GM04504 (cell line): ENCODE results near the gene CENPX.

Source experiments
- DNase-seq: peaks from one replicate; pipeline ENCODE4 v3.0.0-alpha.2; 2012; ENCODE audit warnings: low read depth

CENPX gene

DNA sequence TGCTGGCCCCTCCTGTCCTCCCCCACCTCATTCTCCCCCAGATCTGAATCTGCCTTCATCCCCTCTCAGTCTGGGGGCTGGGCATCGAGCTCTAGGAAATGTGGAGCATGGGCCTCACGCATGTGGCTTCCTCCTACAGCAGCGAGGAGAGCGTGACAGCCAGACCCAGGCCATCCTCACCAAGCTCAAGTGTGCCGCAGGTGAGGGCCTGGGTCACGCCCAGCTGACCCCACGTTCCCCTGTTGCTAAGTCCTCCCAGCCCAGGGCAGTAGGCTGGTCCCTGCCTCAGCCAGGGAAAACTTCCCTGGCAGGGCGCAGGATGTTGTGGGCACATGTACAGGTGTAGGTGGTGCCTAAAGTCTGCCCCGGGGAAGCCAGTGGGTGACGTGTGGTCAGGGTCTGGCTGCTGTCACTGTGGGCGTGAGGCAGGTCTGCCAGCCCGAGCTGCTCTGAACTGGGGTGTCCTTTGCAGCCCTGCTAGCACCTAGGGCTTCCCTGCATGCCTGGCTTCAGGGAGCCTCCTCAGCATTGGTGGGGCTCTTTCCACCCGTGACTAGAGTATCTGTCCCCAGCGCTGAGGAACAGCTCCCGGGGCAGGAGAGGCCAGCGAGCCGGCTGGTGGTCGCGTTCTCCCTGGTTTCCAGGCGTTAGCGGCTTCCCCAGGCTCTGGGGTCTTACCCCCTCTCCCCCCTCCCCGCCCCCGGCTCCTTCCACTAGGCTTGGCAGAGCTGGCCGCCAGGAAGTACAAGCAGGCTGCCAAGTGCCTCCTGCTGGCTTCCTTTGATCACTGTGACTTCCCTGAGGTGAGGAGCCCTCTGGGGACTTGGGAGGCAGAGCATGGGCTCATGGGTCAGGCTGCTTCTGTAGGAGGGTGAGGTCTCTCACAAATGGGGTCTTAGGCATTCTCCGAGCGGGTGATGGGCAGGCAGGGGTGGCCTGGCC lies 32.6 kb upstream of the CENPX start:
- DNase-seq = no peak

DNA sequence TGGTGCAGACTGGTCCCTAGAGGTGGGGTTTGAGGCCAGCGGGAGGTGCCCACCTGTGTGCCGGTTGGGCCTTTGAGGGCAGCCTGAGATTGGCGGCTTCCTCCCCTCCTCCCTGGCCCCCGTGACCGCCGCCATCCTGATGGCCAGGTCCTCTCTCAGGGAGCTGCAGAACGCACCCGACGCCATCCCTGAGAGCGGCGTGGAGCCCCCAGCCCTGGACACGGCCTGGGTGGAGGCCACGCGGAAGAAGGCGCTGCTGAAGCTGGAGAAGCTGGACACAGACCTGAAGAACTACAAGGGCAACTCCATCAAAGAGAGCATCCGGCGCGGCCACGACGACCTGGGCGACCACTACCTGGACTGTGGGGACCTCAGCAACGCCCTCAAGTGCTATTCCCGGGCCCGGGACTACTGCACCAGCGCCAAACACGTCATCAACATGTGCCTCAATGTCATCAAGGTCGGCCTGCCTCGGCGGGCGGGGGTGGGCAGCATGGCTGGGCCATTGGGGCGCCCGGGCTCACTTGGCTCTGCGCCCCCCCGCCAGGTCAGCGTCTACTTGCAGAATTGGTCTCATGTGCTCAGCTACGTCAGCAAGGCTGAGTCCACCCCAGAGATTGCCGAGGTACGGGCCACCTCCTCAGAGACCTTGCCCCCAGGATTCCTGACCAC lies 31.8 kb upstream of the CENPX start:
- DNase-seq = no peak

DNA sequence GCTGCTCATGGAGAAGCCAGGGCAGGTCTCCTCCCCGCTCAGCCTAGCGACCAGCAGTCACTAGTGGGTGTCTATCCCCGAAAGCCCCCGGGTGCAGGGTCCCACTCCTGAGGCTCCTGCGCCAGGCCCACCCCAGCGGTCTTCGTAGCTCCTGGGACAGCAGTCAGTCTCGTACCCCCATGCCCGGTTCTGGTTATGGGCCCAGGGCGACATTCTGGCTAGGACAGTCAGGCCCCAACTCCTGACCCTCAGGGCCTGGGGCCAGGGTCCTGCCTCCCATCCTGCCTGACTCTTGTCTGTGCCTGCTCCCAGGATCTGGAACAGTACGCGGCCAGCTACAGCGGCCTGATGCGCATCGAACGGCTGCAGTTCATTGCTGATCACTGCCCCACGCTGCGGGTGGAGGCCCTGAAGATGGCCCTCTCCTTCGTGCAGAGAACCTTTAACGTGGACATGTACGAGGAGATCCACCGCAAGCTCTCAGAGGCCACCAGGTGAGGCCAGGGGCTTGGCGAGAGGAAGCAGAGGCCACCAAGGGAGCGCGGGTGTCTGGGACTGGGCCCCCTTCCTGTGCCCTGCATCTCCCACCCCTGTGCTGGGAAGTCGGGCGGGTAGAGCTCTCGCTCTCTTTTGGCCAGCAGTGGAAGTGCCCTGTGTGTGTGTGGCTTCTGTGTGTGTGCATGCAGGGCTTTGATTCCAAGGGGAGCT lies 31.0 kb upstream of the CENPX start:
- DNase-seq = no peak

DNA sequence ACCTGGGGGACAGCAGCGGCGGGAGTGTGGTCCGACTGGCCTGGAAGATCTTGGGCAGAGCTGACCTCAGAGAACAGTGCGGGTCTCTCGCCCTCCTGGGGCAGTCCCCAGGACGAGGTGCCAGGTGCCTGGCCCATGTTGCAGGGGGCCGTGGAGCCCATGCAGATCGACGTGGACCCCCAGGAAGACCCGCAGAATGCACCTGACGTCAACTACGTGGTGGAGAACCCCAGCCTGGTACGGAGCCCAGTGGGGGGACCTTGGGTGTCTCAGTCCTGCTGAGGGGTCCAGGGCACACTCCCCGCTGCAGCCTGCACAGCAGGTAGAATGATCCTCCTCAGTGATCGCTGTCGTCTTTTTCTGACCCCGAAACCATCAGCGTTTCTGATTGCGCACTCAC lies 30.5 kb upstream of the CENPX start:
- DNase-seq = no peak

DNA sequence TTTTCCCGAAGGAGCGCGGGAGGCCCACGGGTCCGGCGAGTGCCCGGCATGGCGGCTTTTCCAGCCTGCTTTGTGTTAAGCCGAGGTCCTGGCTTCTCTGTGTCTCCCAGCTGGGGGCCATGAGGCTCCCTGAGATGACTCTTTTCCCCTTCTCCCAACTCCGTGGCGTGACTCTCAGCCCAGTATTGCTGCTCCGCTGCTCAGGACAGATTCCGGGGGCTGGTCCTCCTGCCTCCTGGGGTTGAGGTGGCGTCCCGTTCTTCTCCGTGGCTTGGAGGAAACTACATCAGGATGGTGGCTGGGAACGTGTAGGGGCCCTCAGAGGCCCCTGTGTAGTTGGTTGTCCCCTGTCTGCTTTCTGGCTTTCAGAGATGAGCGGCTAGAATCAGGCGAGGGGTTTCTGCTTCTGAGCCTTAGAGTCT lies 30.0 kb upstream of the CENPX start:
- no peak for DNase-seq

DNA sequence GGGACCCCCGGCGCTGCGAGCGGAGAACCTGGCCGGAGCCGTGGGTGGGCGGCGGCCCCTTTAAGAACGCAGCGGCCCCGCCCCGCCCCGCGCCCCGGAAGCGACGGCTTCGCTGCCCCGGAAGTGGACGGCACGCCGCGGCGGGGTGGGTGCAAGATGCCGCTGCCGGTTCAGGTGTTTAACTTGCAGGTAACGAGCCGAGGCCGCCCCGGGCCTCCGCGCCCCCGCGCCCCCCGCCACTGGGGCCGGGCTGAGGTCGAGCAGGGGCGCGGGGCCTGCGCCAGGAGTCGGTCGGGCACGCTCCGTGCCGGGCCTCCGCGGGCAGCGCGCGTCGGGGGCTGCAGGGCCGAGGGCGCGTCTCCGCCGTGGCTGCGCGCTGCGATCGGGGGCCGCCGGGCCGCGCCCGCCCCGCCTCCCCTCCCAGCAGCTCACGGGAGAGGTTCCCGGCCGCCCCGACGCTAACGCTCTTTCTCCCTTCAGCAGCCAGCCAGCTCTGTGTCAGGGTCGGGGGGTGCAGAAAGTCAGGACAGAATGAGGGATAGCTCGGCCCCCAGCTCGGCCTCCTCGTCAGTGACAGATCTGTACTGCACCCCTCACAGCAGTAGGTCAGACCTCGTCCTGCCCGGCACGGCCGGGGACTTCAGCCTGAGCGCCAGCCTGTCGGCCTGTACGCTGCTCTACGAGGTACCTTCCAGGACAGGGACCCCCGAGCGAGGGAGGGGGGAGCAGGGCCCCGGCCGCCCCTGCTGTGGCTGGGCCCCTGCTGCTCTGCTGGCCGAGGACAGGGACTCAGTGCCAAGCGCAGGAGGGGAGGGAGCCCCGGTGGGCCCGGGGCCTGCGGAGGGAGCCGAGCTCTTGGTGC lies 29.3 kb upstream of the CENPX start, which contains the start of the genes GPS1 and RFNG:
TSS of gene GPS1 (plus strand) at position 123 of the 862 bp plus-strand sequence. CDS start at position 157, 34 bp downstream.
TSS of gene RFNG (minus strand) at position 36 of the 862 bp plus-strand sequence. CDS start 45 bp downstream, outside the sequence.
- peak; percentile 10 for DNase-seq

DNA sequence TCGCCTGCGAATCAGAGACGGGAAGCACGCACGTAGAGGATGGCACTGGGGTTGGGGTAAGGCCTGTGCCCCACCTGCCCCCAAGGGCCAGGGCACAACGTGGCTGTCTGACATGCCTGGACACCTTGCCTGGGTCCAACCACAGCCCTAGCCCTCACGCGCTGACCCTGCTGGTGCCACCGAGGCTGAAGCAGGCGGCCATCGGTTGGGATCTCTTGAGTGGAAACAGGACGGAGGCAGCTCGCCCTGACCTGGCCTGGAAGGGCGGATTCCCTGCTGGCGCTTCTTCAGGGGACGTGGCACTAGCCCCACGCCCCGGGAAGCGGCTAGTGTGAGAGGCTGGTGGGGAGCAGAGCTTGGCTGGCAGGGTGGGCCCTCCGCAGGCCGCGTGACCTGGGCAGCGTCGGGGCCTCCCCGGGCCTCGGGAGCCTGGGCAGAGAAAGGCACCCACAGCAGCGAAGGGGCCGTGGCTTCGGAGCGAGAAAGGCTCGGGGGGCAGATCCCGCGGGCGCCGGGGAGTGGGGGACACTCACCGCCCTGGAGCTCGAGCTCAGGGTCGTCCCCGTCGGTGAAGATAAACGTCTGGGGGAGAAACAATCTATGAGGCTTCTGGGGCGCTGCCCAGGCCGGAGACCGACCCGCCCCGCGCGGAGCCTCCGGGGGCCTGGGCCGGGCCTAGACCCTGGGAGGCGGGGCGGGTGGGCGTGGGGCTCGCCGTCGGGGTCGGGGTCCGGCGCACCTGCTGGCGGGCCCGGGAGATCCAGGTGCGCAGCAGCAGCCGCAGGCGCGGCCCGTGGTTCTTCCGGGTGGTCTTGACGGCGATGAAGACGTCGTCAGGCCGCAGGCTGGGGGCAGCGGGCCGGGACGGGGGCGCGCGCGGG lies 28.3 kb upstream of the CENPX start:
- DNase-seq = peak; percentile 3

DNA sequence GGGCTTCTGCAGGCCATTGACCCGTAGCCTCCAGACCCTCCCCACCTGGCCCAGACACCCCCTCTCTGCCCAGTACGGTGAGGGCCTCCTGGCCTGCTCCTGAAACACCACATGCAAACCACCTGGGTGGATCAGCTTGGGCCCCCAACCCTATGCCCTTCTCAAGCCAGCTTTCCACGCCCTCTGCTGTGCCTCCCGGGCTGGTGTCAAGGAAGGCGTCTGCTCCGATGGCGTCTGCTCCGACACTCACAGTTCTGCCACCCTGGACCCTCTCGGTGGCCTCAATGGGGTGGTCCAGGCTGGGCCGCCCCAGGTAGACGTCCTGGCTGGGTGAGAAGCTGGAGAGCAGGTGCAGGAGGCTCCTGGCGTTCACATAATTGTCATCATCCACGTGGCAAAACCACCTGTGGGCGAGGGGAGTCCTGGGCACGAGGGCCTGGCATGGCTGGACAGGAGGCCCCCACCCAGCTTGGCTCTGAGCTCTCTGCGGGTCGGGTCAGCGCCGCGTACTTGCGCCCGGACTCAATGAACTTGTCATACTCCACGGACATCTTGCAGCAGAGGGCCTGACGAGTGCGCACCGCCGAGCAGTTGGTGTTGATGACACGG lies 27.6 kb upstream of the CENPX start:
- no peak for DNase-seq

DNA sequence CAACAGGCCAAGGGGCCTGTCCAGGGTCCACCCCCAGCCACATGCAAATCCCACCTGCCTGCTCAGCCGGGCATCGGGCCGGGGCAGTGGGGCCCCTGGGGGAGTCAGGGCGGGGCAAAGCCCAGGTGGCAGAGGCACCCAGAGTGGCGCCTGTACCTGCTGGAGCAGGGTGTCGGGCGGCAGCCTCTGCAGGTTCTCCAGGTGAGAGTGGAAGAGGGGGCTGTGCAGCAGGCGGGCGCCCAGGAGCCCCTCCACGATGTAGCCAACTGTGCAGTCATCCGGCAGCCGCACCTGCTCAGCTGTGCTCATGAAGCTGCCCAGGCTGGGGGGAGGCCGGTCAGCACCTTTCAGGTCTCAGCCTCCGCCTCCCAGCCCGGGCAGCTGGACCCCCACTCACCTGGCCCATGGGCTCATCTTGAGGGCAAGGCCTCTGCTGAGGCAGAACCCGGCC lies 26.9 kb upstream of the CENPX start:
- no peak for DNase-seq

DNA sequence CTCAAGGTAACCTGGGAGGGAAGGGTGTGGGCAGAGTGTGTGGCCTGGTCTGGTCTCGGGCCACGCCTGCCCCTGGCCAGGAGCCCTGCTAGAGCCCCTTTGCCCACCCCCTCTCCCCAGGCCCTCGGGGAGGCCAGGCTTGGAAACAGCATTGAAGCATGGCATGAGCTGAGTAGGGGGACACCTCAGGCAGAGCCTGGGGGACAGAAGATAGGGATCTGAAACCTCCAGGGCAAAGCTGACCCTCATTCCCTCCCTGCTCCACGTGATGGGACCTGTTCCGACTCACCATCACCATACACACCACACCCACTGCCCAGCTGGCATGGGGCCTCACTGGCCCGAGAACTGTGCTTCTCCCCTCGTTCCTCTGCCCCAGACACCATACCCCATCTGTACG lies 26.4 kb upstream of the CENPX start:
- no peak for DNase-seq

DNA sequence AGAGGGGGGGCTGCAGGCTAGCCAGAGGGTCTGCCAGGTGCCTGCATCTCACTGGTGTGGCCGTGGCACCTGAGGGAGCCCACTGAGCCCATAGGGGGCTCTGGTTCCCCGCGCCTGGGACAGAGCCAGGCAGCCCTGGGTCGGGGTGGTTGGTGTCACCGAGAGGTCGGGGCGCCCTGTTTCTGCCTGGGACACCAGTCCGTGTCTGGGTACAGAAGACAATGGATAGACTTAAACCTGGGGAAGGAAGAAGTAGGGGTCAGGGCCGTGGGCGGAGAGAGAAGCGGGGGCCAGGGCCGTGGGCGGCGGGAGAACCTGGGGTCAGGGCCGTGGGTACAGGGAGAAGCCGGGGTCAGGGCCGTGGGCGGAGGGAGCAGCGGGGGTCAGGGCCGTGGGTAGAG lies 25.9 kb upstream of the CENPX start:
- no peak for DNase-seq

DNA sequence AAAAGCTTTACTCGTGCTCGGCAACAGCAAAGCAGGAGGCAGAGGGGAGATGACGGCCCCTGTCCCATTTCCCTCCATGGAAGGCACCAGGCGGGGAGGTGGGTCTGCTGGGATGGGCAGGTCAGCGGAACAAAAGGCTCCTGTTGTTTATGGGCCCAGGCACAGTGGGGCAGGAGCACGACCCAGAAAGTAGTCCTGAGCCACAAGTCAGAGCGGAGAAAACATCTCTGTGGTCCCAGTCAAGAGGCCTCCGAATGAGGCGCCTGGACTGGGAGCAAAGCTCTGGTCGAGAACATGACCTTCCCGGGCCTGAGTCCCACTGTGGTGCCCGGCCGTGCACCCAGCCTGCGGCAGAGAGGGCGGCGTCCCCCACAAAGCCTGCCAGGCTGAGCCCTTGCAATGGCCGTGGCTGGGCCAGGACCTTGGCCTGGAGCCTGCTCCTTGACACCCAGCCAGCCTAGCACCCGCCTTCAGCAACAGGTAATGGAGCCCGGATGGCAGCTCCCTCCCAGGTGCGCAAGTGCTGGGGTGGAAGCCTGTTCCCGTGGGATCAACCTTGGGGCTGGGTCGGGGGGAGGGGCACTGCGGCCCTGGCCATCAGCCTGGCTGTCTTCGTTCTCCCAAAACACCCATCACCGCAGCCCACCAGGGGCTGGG lies 25.4 kb upstream of the CENPX start:
- no peak for DNase-seq

DNA sequence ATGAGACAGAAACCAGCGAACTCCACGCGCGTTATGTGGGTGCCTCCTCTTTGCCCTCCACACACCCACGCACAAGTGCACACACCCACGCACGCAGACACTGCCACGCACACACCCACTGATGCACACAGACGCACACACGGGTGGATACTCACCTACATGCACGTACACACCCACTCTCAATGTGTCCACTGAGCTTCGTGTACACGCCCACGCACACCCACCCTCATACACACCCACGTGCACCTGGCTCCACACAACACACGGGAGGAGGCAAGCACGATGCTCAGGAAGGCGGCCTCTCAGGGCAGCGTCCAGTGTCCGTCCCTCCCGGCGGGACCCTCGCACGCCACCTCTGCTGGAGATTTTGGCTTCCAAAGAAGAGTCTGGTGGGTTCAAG lies 24.7 kb upstream of the CENPX start:
- no peak for DNase-seq

DNA sequence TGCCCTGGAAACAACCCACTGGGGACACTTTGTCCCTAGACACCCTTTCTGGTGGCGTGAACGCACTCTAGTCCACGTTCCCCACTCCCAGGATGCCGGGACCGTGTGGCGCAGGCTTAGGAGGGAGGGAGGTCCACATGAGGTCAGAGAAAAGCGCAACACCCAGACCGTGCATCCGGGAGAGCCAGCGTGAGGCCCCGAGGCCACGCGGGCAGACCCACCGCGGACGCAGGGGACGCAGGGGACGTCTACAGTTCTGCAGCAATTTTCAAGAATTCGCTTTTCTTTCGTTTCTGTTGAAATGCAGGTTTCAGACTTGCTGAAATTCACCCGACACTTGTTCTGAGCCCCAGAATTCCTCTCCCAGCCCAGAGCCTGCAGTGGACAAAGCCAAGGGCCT lies 24.2 kb upstream of the CENPX start:
- no peak for DNase-seq

DNA sequence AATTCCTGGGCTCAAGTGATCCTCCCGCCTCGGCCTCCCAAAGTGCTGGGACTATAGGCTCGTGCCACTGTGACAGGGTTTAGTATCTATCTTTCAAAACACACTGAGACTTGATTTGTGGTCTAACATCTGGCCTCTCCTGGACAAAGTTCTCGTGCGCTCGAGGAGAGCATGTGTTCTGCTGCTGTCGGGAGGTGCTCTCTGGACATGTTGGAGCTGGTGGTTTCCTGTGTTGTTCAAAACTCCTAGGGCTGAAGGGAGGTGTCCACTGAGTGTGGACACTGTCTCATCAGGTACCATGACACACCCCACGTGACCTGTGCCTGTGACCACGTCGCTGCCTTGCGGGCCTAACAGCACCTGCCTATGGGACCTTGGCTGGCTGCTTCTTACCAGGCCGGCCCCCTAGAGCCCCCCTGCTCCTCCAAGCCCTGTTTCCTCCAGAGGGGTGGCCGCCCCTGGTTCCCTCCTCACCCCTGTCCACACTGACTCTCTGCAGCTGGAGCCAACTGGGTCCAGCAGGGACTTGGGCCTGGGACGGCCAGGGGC lies 23.3 kb upstream of the CENPX start:
- no peak for DNase-seq

DNA sequence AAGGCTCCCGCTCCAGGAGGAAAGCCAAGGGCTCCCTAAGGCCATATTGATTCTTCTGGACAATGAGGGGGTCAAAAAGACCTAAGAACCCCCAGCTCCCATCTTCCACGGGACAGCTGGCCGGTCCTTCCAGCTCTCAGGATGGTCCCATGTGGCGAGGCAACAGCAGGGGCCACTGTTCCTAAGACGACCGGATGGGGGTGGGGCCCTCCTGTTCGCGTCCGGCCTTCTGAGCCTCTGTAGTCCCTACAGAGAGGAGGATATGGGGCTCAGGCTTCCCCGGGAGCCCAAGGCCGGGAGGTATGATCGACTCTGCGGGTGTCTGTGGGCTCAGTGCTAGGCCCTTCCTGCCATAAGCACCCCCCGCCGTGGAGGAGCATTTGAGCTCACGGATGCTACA lies 20.8 kb upstream of the CENPX start:
- no peak for DNase-seq

DNA sequence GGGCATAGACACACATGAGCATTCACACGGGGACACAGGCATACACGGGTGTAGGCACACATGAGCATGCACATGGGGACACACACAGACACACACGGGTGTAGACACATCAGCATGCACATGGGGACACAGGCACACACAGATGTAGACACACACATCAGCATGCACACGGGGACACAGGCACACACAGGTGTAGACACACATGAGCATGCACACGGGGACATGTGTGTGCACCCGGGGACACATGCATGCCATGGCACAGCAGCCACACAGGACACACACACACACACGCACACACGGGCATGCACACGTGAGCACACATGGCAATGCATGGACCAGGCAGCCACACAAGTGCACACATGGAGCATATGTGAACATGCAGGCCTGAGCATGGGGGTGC lies 20.0 kb upstream of the CENPX start:
- no peak for DNase-seq

DNA sequence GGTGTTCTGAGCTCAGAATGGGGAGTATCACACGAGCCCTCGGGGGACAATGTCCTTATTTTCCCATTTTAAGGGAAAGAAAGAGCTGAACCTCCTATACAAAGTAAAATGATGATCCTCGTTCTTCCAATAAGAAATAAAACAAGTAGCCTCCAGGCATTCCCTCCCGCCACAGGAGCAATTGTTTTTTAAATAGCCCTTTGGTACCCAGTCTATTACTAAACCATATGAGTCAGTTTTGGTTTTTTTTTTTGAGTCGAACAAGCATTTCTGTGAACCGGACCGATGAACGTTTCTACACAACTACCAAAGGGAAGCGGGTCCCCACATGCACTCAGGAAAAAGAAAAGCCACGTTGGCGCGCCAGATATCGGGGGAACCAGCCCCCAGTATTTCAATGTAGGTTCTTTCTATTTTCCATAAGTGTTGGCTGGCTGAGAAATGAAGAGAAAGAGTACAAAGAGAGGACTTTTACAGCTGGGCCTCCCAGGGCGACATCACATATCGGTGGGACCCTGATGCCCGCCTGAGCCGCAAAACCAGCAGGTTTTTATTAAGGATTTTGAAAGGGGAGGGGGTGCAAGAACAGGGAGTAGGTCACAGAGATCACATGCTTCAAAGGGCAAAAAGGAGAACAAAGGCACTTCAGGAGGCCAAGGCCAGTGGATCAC lies 18.6 kb upstream of the CENPX start:
- no peak for DNase-seq
